Erythroblast (primary cell): ENCODE data around the gene REELD1.

ENCODE experiments used
- GATA1 ChIP-seq: IDR thresholded peaks from 2 replicates; pipeline ENCODE4 v1.6.1; 2011; ENCODE audit warnings: low read depth, mild to moderate bottlenecking, control low read depth, low read length, moderate library complexity
- POLR2A ChIP-seq: IDR thresholded peaks from 2 replicates; pipeline ENCODE4 v1.6.1; 2011; ENCODE audit warnings: mild to moderate bottlenecking, low read length

GRCh38 chr4:146243883-146244277, 29.5 kb downstream of the REELD1 start:
- no peak for TF ChIP-seq POLR2A
- no peak for TF ChIP-seq GATA1
